Measurements from ENCODE around the gene LEMD2.

The LEMD2 gene

GRCh38 chr6:33794910-33795623, 6.1 kb upstream of the LEMD2 start:
- DNase-seq (ENCODE audit: low spot score): no peak

- DNase-seq (ENCODE audit: low spot score): no peak
Observed at GRCh38 chr6:33792981-33793380, 4.1 kb upstream of the LEMD2 start.

- no peak for DNase-seq (ENCODE audit: low spot score)
Observed at GRCh38 chr6:33791620-33792019, 2.7 kb upstream of the LEMD2 start.

- DNase-seq (ENCODE audit: low spot score): no peak
Observed at GRCh38 chr6:33790910-33791309, 2.0 kb upstream of the LEMD2 start.

- no peak for DNase-seq (ENCODE audit: low spot score)
Observed at GRCh38 chr6:33790379-33790778, 1.4 kb upstream of the LEMD2 start.

GRCh38 chr6:33789550-33789895, 593 bp upstream of the LEMD2 start:
- no peak for DNase-seq (ENCODE audit: low spot score)

- peak; percentile 78 for DNase-seq (ENCODE audit: low spot score)
Observed at GRCh38 chr6:33787954-33788693, 806 bp downstream of the LEMD2 start.

GRCh38 chr6:33787346-33787953, 1.5 kb downstream of the LEMD2 start:
- no peak for DNase-seq (ENCODE audit: low spot score)

- DNase-seq (ENCODE audit: low spot score): no peak
Observed at GRCh38 chr6:33786736-33787135, 2.2 kb downstream of the LEMD2 start.

GRCh38 chr6:33785778-33786177, 3.2 kb downstream of the LEMD2 start:
- no peak for DNase-seq (ENCODE audit: low spot score)

GRCh38 chr6:33784787-33785186, 4.1 kb downstream of the LEMD2 start:
- DNase-seq (ENCODE audit: low spot score): peak; percentile 67

GRCh38 chr6:33783781-33784520, 5.0 kb downstream of the LEMD2 start:
- DNase-seq (ENCODE audit: low spot score): no peak

GRCh38 chr6:33782561-33782960, 6.4 kb downstream of the LEMD2 start:
- no peak for DNase-seq (ENCODE audit: low spot score)

- DNase-seq (ENCODE audit: low spot score): no peak
Observed at GRCh38 chr6:33781131-33781975, 7.6 kb downstream of the LEMD2 start.

GRCh38 chr6:33779895-33780294, 9.0 kb downstream of the LEMD2 start:
- no peak for DNase-seq (ENCODE audit: low spot score)

- no peak for DNase-seq (ENCODE audit: low spot score)
Observed at GRCh38 chr6:33779290-33779689, 9.6 kb downstream of the LEMD2 start.

- no peak for DNase-seq (ENCODE audit: low spot score)
Observed at GRCh38 chr6:33778444-33779121, 10.3 kb downstream of the LEMD2 start.

- no peak for DNase-seq (ENCODE audit: low spot score)
Observed at GRCh38 chr6:33777398-33778388, 11.2 kb downstream of the LEMD2 start.

- DNase-seq (ENCODE audit: low spot score): no peak
Observed at GRCh38 chr6:33776764-33777163, 12.2 kb downstream of the LEMD2 start.

- no peak for DNase-seq (ENCODE audit: low spot score)
Observed at GRCh38 chr6:33776186-33776585, 12.7 kb downstream of the LEMD2 start.

Data from Ammon's horn (tissue), 1 donor.